Progenitor cell of endocrine pancreas (in vitro differentiated cells): Measurements from ENCODE around the gene ASB12. TPM values are rescaled to one million over a fixed set of nuclear protein-coding genes. Genes with fewer than 3 reads are reported as not detected.

ENCODE experiments used
- DNase-seq: peaks from one replicate; pipeline ENCODE4 v3.0.0; 2021; ENCODE audit warnings: low spot score; ENCODE audit not compliant: unreplicated experiment
- H3K27ac Mint-ChIP-seq: 2 replicates; pipeline ENCODE4 v1.8.0; 2021; ENCODE audit warnings: mild to moderate bottlenecking, moderate library complexity, mixed read lengths
- H3K27me3 Mint-ChIP-seq: 2 replicates; pipeline ENCODE4 v1.8.0; 2021; ENCODE audit warnings: mixed read lengths
- H3K36me3 Mint-ChIP-seq: 2 replicates; pipeline ENCODE4 v1.8.0; 2022; ENCODE audit warnings: mixed read lengths; ENCODE audit not compliant: insufficient read depth
- H3K4me1 Mint-ChIP-seq: 2 replicates; pipeline ENCODE4 v1.8.0; 2021; ENCODE audit warnings: low read depth, mixed read lengths
- H3K4me3 Mint-ChIP-seq: 2 replicates; pipeline ENCODE4 v1.8.0; 2021; ENCODE audit warnings: low read depth, mild to moderate bottlenecking, moderate library complexity, mixed read lengths
- H3K9me3 Mint-ChIP-seq: 2 replicates; pipeline ENCODE4 v1.8.0; 2021; ENCODE audit warnings: low read depth, mixed read lengths
- CTCF ChIP-seq: fragments of 200-600 bp; sonication (generic); IDR thresholded peaks from one replicate; pipeline ENCODE4 v1.5.0; 2021; ENCODE audit warnings: antibody characterized with exemption, mild to moderate bottlenecking; ENCODE audit not compliant: unreplicated experiment
- total RNA-seq: library from RNA; stranded (reverse); gene quantifications from 2 replicates; pipeline ENCODE4 v1.2.1, GENCODE V29; 2021

Gene ASB12
- total RNA-seq, 1 donor from 2014 or later: 0.22 TPM

DNA sequence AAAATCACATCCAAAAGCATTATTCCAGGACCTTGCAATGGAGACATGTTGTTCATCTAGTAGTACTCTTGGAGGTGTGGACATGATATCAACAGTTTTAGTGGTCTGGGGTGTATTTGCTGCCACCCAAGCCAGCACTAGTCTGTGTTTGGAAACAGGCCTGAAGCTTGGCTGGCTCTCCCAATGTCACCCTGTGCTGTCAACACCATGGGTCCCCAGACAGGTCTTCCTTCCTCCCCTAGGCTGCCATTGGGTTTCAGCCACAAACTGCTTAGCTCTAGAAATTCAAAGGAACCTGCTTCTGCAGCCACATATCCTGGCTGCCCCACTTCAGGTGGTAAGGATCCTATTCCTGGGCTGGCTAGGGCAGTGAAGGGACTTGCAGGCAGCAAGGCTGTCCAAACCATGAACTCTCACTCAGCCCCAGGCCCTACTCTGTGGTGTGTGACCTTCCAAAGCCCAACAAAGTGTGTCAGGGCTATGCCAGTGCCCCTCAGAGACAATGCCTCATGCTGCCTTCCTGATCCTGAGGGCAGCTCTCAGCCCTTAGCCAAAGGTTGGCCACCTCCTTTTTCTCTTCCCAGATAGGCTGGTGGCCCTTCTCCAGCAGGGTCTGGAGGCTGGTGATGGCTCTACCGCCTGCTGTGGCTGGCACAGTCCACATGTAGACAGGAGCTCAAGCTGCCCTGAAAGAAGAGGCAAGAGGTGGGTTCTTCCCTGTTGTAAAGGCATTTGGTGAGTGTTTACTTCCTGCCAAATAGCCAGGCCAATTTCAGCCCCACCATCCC, 43.2 kb downstream of the ASB12 start:
- H3K27me3 Mint-ChIP-seq: no peaks in the 10 kb centered on the region
- H3K4me3 Mint-ChIP-seq: no peak overlapping the region
- peaks cover 6% of the 10 kb centered on the region for H3K36me3 Mint-ChIP-seq
- H3K4me1 Mint-ChIP-seq: peaks cover 11% of the 10 kb centered on the region
- H3K9me3 Mint-ChIP-seq: peaks cover 13% of the 10 kb centered on the region
- no peak for TF ChIP-seq CTCF
- H3K27ac Mint-ChIP-seq: no peak overlapping the region
- no peak for DNase-seq

DNA sequence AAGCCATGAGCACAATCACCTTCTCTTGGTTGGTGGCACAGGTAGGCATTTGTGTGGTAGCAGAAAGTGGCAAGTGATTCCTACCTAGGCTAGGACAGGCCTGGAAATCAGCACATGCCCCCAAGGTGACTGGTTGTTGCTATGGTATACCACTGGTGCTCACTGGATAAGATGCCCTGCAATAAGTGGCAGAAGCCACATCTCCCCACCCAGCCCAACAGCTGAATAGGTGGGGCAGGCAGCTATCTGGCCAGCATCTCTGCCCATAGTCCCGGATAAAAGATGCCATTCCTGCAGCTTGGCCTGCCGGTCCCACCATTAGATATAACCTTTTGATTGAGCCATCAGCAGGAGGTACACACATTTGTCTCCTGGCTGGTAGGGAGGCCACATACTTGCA, 46.0 kb downstream of the ASB12 start:
- DNase-seq: no peak
- no peaks in the 10 kb centered on the region for H3K27me3 Mint-ChIP-seq
- no peak overlapping the region for H3K4me3 Mint-ChIP-seq
- no peak for TF ChIP-seq CTCF
- H3K36me3 Mint-ChIP-seq: peaks cover 3% of the 10 kb centered on the region
- no peak overlapping the region for H3K27ac Mint-ChIP-seq
- H3K9me3 Mint-ChIP-seq: peaks cover 16% of the 10 kb centered on the region
- peaks cover 17% of the 10 kb centered on the region for H3K4me1 Mint-ChIP-seq

DNA sequence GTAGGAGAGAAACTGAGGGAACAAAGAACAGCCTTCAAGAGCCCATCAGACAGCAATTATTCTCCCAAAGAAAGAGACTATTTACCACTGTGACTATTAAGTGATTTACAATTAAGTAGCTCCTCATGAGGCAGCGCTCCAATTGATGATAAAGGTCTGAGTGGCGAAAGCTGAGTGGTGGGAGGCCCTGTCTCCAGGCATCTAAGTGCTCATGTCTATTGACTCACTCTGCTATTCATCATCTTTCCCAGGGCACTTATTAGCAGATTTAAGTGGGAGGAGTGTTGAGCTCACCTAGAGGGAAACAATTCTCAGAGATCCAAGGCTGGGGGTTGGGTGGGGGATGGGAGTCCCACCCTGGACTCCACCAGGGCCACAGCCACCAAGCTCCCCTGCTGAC, 48.2 kb downstream of the ASB12 start:
- H3K36me3 Mint-ChIP-seq: peaks cover 3% of the 10 kb centered on the region
- no peak overlapping the region for H3K4me3 Mint-ChIP-seq
- no peaks in the 10 kb centered on the region for H3K27me3 Mint-ChIP-seq
- no peak overlapping the region for H3K27ac Mint-ChIP-seq
- peaks cover 17% of the 10 kb centered on the region for H3K4me1 Mint-ChIP-seq
- no peak for DNase-seq
- TF ChIP-seq CTCF: no peak
- H3K9me3 Mint-ChIP-seq: peaks cover 14% of the 10 kb centered on the region

DNA sequence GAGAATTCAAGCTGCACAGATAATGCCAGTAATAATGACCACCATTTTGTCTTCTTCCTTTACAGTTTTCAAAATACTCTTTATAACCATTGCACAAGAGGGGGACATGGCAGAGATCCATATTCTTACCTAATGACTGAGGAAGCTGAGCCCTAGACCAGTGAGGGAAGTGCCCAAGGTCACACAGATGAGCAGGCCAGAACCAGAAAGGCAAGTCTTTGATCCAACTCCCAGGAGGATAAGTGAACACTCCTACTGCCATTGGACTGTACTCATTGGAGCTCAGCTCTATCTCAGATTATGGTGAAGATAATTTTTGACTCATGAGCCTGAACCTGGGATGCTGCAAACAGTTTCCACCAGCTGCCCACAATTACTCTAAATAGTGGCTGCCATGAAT, 53.5 kb downstream of the ASB12 start:
- no peak for DNase-seq
- Mint-ChIP-seq H3K27ac (no peak overlapping the region), H3K9me3 (peaks cover 19% of the 10 kb centered on the region), H3K36me3 (no peaks in the 10 kb centered on the region), H3K4me1 (peaks cover 5% of the 10 kb centered on the region), H3K4me3 (no peak overlapping the region), H3K27me3 (no peaks in the 10 kb centered on the region)
- no peak for TF ChIP-seq CTCF

Other genes with a start within 250 kb of the ASB12 start
- 12.6 and 12.9 TPM in 2 replicates for gene AMER1, start 24.9 kb downstream of the ASB12 start, total RNA-seq
- gene MTMR8, start 164.8 kb upstream of the ASB12 start, total RNA-seq: 4.8 and 6.0 TPM in 2 replicates